Measurements from ENCODE around the gene DCDC2C. TPM values are rescaled to one million over a fixed set of nuclear protein-coding genes. Genes with fewer than 3 reads are reported as not detected.

Gene DCDC2C
- total RNA-seq, 1 experiment from 2014 or later = not detected

DNA sequence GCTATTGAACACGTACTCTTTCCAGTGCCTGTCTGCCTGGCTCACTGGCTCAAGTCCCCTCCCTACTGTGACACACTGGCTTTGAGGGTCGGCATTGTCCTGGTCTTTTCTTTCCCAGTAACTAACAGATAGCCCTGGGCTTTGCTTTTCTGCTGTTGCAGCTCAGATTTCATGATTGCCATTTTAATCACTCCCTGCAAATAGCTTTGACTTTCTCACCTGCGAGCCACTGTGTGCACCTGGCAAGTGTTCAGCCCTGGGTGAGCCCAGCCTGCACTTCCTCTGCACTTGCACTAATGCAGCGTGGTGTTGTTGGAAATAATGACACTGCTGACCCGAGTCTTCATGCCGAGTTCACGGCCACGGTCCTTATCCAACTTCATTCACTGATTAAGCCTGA, 52.9 kb downstream of the DCDC2C start:
- H3K27ac Mint-ChIP-seq (ENCODE audit: low read depth, unreplicated experiment) = no peak overlapping the region
- peaks cover 12% of the 10 kb centered on the region for H3K4me1 Mint-ChIP-seq (ENCODE audit: insufficient read depth, unreplicated experiment)
- no peaks in the 10 kb centered on the region for H3K9me3 Mint-ChIP-seq (ENCODE audit: unreplicated experiment)
- ChIA-PET POLR2A (interaction anchor here (1.4 kb wide), 1 partner anchor 12 kb away, joined by 6 read pairs; no protein-coding TSS in a partner anchor), CTCF (interaction anchor here (0.6 kb wide), 1 partner anchor 23 kb away, joined by 3 read pairs; no protein-coding TSS in a partner anchor)
- TF ChIP-seq, protein P1, sequence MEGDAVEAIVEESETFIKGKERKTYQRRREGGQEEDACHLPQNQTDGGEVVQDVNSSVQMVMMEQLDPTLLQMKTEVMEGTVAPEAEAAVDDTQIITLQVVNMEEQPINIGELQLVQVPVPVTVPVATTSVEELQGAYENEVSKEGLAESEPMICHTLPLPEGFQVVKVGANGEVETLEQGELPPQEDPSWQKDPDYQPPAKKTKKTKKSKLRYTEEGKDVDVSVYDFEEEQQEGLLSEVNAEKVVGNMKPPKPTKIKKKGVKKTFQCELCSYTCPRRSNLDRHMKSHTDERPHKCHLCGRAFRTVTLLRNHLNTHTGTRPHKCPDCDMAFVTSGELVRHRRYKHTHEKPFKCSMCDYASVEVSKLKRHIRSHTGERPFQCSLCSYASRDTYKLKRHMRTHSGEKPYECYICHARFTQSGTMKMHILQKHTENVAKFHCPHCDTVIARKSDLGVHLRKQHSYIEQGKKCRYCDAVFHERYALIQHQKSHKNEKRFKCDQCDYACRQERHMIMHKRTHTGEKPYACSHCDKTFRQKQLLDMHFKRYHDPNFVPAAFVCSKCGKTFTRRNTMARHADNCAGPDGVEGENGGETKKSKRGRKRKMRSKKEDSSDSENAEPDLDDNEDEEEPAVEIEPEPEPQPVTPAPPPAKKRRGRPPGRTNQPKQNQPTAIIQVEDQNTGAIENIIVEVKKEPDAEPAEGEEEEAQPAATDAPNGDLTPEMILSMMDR (IDR thresholded peaks at IDR 0.05; ENCODE audit: unreplicated experiment) = no peak
- no TSS peak for BruUV-seq (replicated peaks)
- no peaks in the 10 kb centered on the region for H3K36me3 Mint-ChIP-seq (ENCODE audit: insufficient read depth, unreplicated experiment)
- DNase-seq (ENCODE audit: unreplicated experiment) = no peak
- intact Hi-C loops (cut with micrococcal nuclease) = no loop called here
- H3K4me3 Mint-ChIP-seq (ENCODE audit: unreplicated experiment) = no peak overlapping the region
- peaks cover 1% of the 10 kb centered on the region for H3K27me3 Mint-ChIP-seq (ENCODE audit: insufficient read depth, unreplicated experiment)

DNA sequence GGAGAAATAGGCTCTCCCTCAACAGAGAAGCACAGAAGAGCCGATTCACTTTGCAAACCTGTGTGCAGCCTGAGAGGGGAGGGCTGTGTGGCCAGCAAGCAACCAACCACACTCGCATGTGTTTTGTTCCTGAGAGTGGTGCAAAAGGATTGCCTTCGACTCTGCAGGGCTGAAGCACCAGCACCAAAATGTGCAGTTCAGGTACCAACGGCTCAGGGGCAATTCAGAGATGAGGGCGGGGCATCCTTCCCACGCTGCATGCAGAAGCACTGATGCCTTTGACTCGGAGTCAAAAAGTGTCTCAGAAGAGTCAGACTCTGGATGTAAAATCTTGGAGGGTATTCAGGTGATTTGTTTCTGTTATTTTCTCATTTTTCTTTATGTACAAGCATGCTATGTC, 55.5 kb downstream of the DCDC2C start:
- H3K4me3 Mint-ChIP-seq (ENCODE audit: unreplicated experiment) = no peak overlapping the region
- H3K9me3 Mint-ChIP-seq (ENCODE audit: unreplicated experiment) = no peaks in the 10 kb centered on the region
- CTCF ChIA-PET = no interaction called here
- intact Hi-C loops (cut with micrococcal nuclease) = no loop called here
- peaks cover 12% of the 10 kb centered on the region for H3K4me1 Mint-ChIP-seq (ENCODE audit: insufficient read depth, unreplicated experiment)
- peaks cover 18% of the 10 kb centered on the region for H3K27me3 Mint-ChIP-seq (ENCODE audit: insufficient read depth, unreplicated experiment)
- no peaks in the 10 kb centered on the region for H3K36me3 Mint-ChIP-seq (ENCODE audit: insufficient read depth, unreplicated experiment)
- no peak for DNase-seq (ENCODE audit: unreplicated experiment)
- H3K27ac Mint-ChIP-seq (ENCODE audit: low read depth, unreplicated experiment) = no peak overlapping the region
- POLR2A ChIA-PET = no interaction called here
- TF ChIP-seq, protein P1 (IDR thresholded peaks at IDR 0.05; ENCODE audit: unreplicated experiment) = no peak
- no TSS peak for BruUV-seq (replicated peaks)

DNA sequence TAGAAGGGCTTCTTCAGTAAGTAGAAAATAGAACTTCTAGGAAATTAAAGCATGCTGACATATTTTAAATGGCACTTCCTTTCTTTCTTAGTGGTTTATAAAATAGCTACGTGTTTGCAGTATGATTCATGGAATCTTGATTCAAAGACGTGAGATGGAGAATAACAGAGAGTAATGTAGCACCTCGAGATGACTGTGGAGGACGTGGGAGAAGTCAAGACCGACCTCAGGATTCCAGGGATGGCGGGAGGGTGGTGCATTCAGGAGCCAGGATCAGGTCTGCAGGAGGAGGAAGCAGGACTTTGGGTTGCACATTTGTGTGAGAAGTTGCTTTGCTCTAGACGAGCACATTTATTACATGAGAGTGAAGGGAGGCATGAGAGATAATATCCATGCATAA, 56.0 kb downstream of the DCDC2C start:
- Mint-ChIP-seq H3K9me3 (ENCODE audit: unreplicated experiment) (no peaks in the 10 kb centered on the region), H3K27me3 (ENCODE audit: insufficient read depth, unreplicated experiment) (peaks cover 22% of the 10 kb centered on the region), H3K27ac (ENCODE audit: low read depth, unreplicated experiment) (no peak overlapping the region), H3K36me3 (ENCODE audit: insufficient read depth, unreplicated experiment) (no peaks in the 10 kb centered on the region), H3K4me1 (ENCODE audit: insufficient read depth, unreplicated experiment) (peaks cover 12% of the 10 kb centered on the region), H3K4me3 (ENCODE audit: unreplicated experiment) (no peak overlapping the region)
- ChIA-PET CTCF (no interaction called here), POLR2A (no interaction called here)
- DNase-seq (ENCODE audit: unreplicated experiment) = no peak
- intact Hi-C loops (cut with micrococcal nuclease) = no loop called here
- no TSS peak for BruUV-seq (replicated peaks)
- TF ChIP-seq, protein P1 (IDR thresholded peaks at IDR 0.05; ENCODE audit: unreplicated experiment) = no peak

DNA sequence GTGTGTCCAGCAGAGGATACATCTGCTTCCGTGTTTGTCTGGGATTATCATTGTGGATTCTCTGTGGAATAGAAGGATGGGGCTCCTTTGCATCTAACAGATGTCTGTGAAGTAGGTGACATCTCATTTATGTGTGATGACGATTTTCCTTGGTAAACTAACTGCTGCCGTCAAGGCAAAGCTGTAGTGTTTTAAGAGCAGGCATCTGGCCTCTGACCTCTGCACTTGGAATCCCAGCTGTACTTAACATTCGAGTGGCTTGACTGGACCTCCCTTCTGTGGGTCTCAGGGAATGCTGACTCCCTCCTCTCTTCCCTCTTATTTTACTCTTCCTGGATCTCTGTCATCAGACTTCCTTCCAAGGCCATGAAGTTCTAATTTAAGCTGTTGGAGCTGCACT, 56.4 kb downstream of the DCDC2C start:
- no peak for DNase-seq (ENCODE audit: unreplicated experiment)
- no peaks in the 10 kb centered on the region for H3K9me3 Mint-ChIP-seq (ENCODE audit: unreplicated experiment)
- TF ChIP-seq, protein P1 (IDR thresholded peaks at IDR 0.05; ENCODE audit: unreplicated experiment) = no peak
- ChIA-PET POLR2A (no interaction called here), CTCF (no interaction called here)
- H3K4me3 Mint-ChIP-seq (ENCODE audit: unreplicated experiment) = no peak overlapping the region
- no TSS peak for BruUV-seq (replicated peaks)
- intact Hi-C loops (cut with micrococcal nuclease) = no loop called here
- H3K4me1 Mint-ChIP-seq (ENCODE audit: insufficient read depth, unreplicated experiment) = peaks cover 12% of the 10 kb centered on the region
- H3K36me3 Mint-ChIP-seq (ENCODE audit: insufficient read depth, unreplicated experiment) = no peaks in the 10 kb centered on the region
- H3K27me3 Mint-ChIP-seq (ENCODE audit: insufficient read depth, unreplicated experiment) = peaks cover 27% of the 10 kb centered on the region
- no peak overlapping the region for H3K27ac Mint-ChIP-seq (ENCODE audit: low read depth, unreplicated experiment)

All from MCF 10A (cell line).